SU-DHL-6 (cell line): Measurements from ENCODE around the gene ADCY6.

ENCODE experiments used
- CTCF ChIP-seq: fragments of 200-600 bp; sonication (generic); IDR thresholded peaks from one replicate; pipeline ENCODE4 v1.5.1; 2017; ENCODE audit warnings: antibody characterized with exemption, mild to moderate bottlenecking, low read length, moderate library complexity; ENCODE audit not compliant: insufficient read depth, poor library complexity, severe bottlenecking
- EZH2phosphoT487 ChIP-seq: fragments of 200-600 bp; sonication (generic), shearing (Covaris generic); conservative IDR thresholded peaks from 2 replicates; pipeline ENCODE4 v1.6.1; 2018; ENCODE audit warnings: mild to moderate bottlenecking, antibody characterized with exemption, low read length, moderate library complexity, mixed read lengths

GRCh38 chr12:48816143-48816854 lies 27.4 kb upstream of the ADCY6 start:
- TF ChIP-seq EZH2phosphoT487: no peak
- no peak for TF ChIP-seq CTCF
